Duodenal mucosa (tissue), 2 donors: Measurements from ENCODE around the gene SS18L1.

ENCODE experiments used
- H3K27ac ChIP-seq: one replicate; pipeline ENCODE4 v1.7.0; 2013; ENCODE audit warnings: low read depth, low read length
- H3K27me3 ChIP-seq, 2 donors: one replicate each; pipeline ENCODE4 v1.7.0; 2013; ENCODE audit warnings: low read length in 2 of 2, control low read depth in 1 of 2; ENCODE audit not compliant: insufficient read depth in 2 of 2, control insufficient read depth in 1 of 2
- H3K36me3 ChIP-seq, 2 donors: one replicate each; pipeline ENCODE4 v1.7.0; 2013; ENCODE audit warnings: low read length in 2 of 2, control low read depth in 1 of 2; ENCODE audit not compliant: insufficient read depth in 2 of 2, control insufficient read depth in 1 of 2
- H3K4me1 ChIP-seq, 2 donors: one replicate each; pipeline ENCODE4 v1.7.0; 2013; ENCODE audit warnings: low read length in 2 of 2, control low read depth in 1 of 2; ENCODE audit not compliant: insufficient read depth in 2 of 2, control insufficient read depth in 1 of 2
- H3K4me3 ChIP-seq, 2 donors: one replicate each; pipeline ENCODE4 v1.7.0; 2013; ENCODE audit warnings: low read length in 2 of 2, low read depth in 1 of 2
- H3K9ac ChIP-seq, 2 donors: one replicate each; pipeline ENCODE4 v1.7.0; 2013; ENCODE audit warnings: low read length in 2 of 2, low read depth in 1 of 2
- H3K9me3 ChIP-seq, 2 donors: one replicate each; pipeline ENCODE4 v1.7.0; 2013; ENCODE audit warnings: low read length in 2 of 2, control low read depth in 1 of 2; ENCODE audit not compliant: control insufficient read depth in 1 of 2

SS18L1 gene

DNA sequence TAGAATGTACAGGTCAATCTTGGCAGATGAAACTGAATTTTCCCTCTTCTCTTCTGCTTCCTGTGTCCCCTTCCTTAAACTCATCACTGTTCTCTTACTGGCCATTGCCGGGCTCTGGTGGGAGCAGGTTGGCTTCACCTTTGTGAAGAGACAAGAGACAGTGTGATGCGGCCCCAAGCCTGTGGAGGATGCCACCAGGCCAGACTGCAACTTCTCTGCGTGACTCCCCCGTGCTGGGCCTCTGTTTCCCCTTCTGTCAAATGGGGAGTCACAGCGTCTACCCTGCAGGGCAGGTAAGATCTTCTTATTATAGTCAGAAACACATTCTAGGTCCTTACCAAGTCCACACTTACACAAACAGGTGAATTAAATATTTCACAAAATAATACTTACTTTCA, 23.2 kb upstream of the SS18L1 start:
- Histone ChIP-seq H3K4me1 (peaks cover 33 to 54% of the 10 kb centered on the region in 2 donors), H3K36me3 (peaks cover 4 to 10% of the 10 kb centered on the region in 2 donors), H3K27ac (peak overlapping the region; percentile 48), H3K27me3 (peaks cover 0 to 3% of the 10 kb centered on the region in 2 donors), H3K9me3 (no peaks in the 10 kb centered on the region), H3K4me3 (peak overlapping the region; percentile 5 to 6), H3K9ac (peak overlapping the region; percentile 31 to 64)

DNA sequence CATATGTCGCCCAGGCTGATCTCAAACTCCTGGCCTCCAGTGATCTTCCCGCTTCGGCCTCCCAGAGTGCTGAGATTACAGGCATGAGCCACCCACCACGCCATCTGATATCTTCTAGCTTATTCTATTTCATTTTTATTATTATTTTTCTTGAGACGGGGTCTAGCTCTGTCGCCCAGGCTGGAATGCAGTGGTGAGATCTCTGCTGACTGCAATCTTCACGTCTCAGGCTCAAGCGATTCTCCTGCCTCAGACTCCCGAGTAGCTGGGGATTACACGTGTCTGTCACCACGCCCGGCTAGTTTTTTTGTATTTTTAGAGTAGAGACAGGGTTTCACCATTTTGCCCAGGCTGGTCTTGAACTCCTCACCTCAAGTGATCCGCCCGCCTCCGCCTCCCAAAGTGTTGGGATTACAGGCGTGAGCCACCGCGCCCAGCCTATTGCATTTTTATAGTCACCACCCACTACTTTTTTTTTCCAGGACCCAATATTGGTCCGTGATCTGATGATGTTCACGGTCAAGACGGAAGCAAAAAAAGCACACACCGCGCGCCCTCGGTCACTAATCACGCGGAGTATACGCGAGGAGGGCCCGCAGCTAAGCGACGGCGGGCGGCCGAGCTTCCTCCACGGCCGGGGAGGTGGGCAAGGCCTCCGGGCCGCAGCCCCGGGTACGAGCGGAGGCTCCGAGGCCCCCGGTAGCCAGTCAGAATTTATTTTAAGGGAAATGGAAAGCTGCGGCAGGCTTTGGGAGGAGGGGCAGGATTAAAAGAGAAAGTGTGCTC, 22.4 kb upstream of the SS18L1 start:
- no peaks in the 10 kb centered on the region for H3K9me3 ChIP-seq
- H3K27ac ChIP-seq: peak overlapping the region; percentile 89
- peaks cover 33 to 54% of the 10 kb centered on the region in 2 donors for H3K4me1 ChIP-seq
- peak overlapping the region; percentile 69 to 74 for H3K4me3 ChIP-seq
- peaks cover 0 to 3% of the 10 kb centered on the region in 2 donors for H3K27me3 ChIP-seq
- peaks cover 7 to 17% of the 10 kb centered on the region in 2 donors for H3K36me3 ChIP-seq
- peak overlapping the region; percentile 65 to 69 for H3K9ac ChIP-seq

DNA sequence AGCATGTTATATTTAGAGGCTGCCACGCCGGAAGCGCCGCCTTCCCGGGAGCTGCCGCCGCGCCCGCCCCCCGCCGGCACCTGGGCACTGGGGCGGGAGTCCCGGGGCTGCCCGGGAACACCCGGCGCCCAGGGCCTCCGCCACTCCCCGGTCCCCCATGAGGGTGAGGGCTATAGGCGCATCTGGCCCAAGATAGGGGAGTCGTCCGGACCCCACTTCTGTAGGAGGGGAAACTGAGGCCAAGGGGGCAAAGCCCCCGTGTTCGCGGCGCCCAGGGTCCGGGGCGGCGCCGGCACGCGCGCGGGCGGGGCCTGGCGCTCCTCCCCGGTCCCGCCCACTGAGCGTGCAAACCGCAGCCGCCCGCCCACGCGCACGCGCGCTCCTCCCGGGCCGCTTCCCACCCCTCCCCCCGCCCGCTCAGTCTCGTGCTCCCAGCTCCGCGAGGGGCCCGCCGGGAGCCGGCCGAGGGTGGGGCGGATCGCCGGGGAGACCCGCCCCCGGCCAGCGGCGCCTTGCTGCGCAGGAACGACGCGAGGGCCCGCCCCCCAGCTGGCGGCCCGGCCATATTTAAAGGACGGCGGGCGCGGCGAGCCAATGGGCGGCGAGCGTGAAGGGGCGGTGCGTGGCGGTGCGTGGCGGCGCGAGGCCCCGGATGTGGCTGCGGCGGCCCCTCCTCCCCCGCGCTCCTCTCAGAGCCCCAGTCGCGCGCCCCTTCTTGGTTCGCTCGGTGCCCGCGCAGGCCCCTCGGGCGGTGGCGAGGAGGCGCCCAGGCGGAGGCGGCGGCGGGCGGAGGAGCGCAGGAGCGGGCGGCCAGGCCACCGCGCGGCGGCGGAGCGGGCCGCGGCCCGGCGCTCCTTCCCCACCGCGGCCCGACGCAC, 21.6 kb upstream of the SS18L1 start, which contains the start of gene LSM14B:
TSS of gene LSM14B (plus strand) at position 700 of the 878 bp plus-strand sequence. CDS start 192 bp downstream, outside the sequence.
- Histone ChIP-seq H3K36me3 (peaks cover 10 to 26% of the 10 kb centered on the region in 2 donors), H3K27me3 (peaks cover 0 to 3% of the 10 kb centered on the region in 2 donors), H3K4me3 (peak within 1 kb of the TSS; percentile 74 to 85), H3K9me3 (no peaks in the 10 kb centered on the region), H3K4me1 (peaks cover 33 to 54% of the 10 kb centered on the region in 2 donors), H3K9ac (peak within 1 kb of the TSS; percentile 65 to 69), H3K27ac (peak within 1 kb of the TSS; percentile 89)

DNA sequence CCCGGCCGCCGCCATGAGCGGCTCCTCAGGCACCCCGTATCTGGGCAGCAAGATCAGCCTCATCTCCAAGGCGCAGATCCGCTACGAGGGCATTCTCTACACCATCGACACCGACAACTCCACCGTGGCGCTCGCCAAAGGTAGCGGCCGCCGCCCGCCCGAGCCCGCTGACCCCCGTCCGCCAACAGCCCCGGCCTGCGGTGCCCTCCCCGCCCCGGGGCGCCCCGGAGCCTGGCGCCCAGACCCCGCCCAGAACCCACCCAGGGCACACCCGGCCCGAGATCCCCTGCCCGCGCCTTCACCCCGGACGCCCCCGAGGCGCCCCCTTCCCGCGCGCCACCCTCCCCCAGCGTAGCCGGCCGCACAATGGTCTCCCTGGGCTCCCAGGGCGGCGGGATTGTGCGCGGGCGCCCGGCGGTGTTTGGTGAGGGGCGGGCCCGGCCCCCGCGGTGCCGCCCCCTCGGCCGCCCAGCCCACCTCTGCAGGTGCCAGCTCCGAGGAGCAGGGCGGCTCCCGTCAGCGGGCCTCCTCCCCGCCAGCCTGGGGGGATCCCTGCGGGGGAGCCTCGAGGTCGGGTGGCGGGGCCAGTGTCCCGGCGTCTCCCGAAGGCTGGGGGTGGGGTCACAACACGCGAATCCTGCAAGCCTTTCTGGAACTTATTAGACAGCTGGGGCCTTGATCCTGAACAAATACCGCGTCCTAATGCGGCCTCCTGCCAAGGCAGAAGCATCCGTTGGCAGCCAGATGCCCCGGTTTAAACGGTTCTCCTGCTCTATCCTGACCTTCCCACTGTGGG, 20.7 kb upstream of the SS18L1 start:
- Histone ChIP-seq H3K4me1 (peaks cover 33 to 46% of the 10 kb centered on the region in 2 donors), H3K9ac (peak overlapping the region; percentile 33 to 55), H3K36me3 (peaks cover 18 to 34% of the 10 kb centered on the region in 2 donors), H3K27ac (peak overlapping the region; percentile 68), H3K4me3 (peak overlapping the region; percentile 72 to 85), H3K27me3 (peaks cover 0 to 3% of the 10 kb centered on the region in 2 donors), H3K9me3 (no peaks in the 10 kb centered on the region)

DNA sequence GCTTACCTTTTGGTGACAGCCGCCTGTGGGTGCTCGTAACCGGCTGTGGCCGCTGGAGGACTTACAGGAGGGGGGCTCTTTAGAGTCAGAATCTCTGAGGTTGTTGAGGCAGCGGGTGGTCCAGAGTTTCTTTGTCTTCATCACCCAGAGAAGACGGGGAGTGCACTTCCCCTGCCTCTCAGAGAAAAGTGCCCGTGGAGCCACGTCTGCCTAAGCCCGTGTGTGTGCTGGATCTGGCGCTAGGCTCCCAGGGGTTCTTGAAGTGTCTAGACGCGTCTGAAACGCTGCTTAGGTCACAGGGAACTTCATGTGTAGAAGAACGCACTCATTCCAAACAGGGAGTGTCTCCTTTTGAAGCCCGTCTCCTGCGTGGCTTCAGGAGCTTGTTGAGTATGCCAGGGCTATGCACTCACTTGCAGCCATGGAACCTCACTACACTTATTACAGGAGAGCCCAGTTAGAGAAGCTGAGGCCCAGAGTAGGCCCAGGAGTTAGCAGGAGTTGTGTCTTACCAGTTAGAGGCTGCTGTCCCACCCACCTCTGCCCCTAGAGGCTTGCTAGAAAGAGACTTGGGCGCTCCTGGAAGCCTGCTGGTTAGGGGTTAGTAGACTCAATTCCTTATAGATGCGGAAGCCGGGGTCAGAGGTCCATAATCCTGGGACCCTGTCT, 20.0 kb upstream of the SS18L1 start:
- H3K4me3 ChIP-seq: peak overlapping the region; percentile 72 to 85
- no peaks in the 10 kb centered on the region for H3K9me3 ChIP-seq
- H3K36me3 ChIP-seq: peaks cover 25 to 41% of the 10 kb centered on the region in 2 donors
- H3K9ac ChIP-seq: peak overlapping the region; percentile 33 to 55
- H3K4me1 ChIP-seq: peaks cover 31 to 40% of the 10 kb centered on the region in 2 donors
- no peak overlapping the region for H3K27ac ChIP-seq
- peaks cover 0 to 1% of the 10 kb centered on the region in 2 donors for H3K27me3 ChIP-seq

DNA sequence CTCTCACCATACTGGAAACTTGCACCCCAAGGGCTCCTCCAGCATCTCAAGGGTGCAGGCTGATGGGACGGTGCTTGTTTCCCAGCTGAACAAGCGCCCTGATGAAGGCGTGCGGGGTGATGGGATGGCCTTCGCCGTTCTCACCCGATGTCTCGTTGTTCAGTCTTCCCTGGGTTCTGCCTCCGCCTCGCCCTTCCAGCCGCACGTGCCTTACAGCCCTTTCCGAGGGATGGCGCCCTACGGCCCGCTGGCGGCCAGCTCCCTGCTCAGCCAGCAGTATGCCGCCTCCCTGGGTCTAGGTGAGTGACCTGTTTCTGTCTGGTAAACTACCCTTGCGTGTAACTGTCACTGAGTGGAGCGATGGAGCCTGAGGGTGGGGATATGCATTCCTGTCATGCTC, 17.4 kb upstream of the SS18L1 start:
- H3K4me3 ChIP-seq: no peak overlapping the region
- H3K9me3 ChIP-seq: no peaks in the 10 kb centered on the region
- H3K27ac ChIP-seq: no peak overlapping the region
- H3K4me1 ChIP-seq: peaks cover 11 to 17% of the 10 kb centered on the region in 2 donors
- H3K27me3 ChIP-seq: no peaks in the 10 kb centered on the region
- peaks cover 35 to 66% of the 10 kb centered on the region in 2 donors for H3K36me3 ChIP-seq
- no peak overlapping the region for H3K9ac ChIP-seq

DNA sequence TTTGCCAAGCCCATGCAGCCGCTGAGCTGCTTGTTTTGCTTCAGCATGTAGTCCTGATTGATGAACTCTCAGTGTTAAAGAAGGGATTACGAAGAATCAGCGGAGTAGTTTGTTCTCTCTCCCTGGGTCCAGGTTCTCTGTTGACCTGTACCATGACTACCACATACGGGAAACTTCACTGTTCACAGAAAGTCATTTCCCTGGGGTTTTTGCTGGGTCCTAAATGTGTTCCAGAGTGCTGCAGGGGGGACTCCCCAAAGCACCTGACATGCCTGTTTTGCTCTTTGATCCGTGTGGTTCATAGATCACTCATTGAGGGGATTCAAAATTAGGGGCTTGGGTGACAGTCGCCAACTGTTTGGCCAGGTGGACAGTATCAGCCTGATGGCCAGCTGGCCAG, 15.8 kb upstream of the SS18L1 start:
- H3K27ac ChIP-seq: no peak overlapping the region
- peaks cover 45 to 82% of the 10 kb centered on the region in 2 donors for H3K36me3 ChIP-seq

DNA sequence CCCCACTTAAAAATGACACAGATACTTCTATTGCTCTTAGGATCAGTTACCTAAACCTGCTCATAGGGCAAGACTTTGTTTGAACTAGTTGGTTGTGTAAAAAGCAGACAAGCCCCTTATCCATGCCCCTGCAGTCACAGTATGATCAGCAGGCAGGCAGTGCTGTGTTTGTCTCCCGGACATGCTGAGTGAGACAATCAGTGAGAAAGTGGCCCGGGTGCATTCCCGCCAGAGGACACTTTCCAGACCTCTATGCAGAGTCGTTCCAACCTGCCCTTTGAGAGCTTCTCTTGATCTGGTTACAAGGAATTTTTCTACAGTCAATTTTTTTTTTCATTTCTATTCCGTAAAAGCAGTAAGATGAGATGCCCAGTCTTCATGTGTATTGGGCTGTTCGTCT, 15.1 kb upstream of the SS18L1 start:
- H3K36me3 ChIP-seq: peaks cover 45 to 90% of the 10 kb centered on the region in 2 donors
- no peak overlapping the region for H3K9ac ChIP-seq
- no peak overlapping the region for H3K27ac ChIP-seq
- no peak overlapping the region for H3K4me3 ChIP-seq
- H3K27me3 ChIP-seq: no peaks in the 10 kb centered on the region
- H3K9me3 ChIP-seq: no peaks in the 10 kb centered on the region
- H3K4me1 ChIP-seq: peaks cover 9 to 14% of the 10 kb centered on the region in 2 donors

More for the DNA sequence above, 15.8 kb upstream of the SS18L1 start:
- peaks cover 11 to 18% of the 10 kb centered on the region in 2 donors for H3K4me1 ChIP-seq
- no peaks in the 10 kb centered on the region for H3K27me3 ChIP-seq
- H3K9me3 ChIP-seq: no peaks in the 10 kb centered on the region
- no peak overlapping the region for H3K9ac ChIP-seq
- no peak overlapping the region for H3K4me3 ChIP-seq
